ENCODE results near the gene JTB.

The JTB gene

GRCh38 chr1:153953859-153954365, 23.6 kb downstream of the JTB start:
- DNase-seq (ENCODE audit: low read depth), result no peak

GRCh38 chr1:153951801-153952200, 25.7 kb downstream of the JTB start:
- DNase-seq (ENCODE audit: low read depth), result no peak

GRCh38 chr1:153951183-153951582, 26.3 kb downstream of the JTB start:
- no peak for DNase-seq (ENCODE audit: low read depth)

- DNase-seq (ENCODE audit: low read depth), result peak; percentile 66
Measured at GRCh38 chr1:153946622-153947241, 30.7 kb downstream of the JTB start, which contains the start of gene DENND4B. Gene DENND4B, minus strand, starts transcription at chr1:153946718. Its CDS starts 2,344 bp downstream, at chr1:153944374.

- DNase-seq (ENCODE audit: low read depth), result peak; percentile 44
Measured at GRCh38 chr1:153945795-153946621, 31.5 kb downstream of the JTB start.

- DNase-seq (ENCODE audit: low read depth), result peak; percentile 41
Measured at GRCh38 chr1:153945131-153945794, 32.2 kb downstream of the JTB start.

- no peak for DNase-seq (ENCODE audit: low read depth)
Measured at GRCh38 chr1:153944827-153945117, 32.7 kb downstream of the JTB start.

GRCh38 chr1:153944005-153944826, 33.3 kb downstream of the JTB start:
- no peak for DNase-seq (ENCODE audit: low read depth)

GRCh38 chr1:153942766-153943549, 34.5 kb downstream of the JTB start:
- no peak for DNase-seq (ENCODE audit: low read depth)

GRCh38 chr1:153941826-153942725, 35.4 kb downstream of the JTB start:
- DNase-seq (ENCODE audit: low read depth), result no peak

GRCh38 chr1:153940756-153941155, 36.7 kb downstream of the JTB start:
- DNase-seq (ENCODE audit: low read depth), result no peak

GRCh38 chr1:153939476-153939875, 38.0 kb downstream of the JTB start:
- DNase-seq (ENCODE audit: low read depth), result no peak

- no peak for DNase-seq (ENCODE audit: low read depth)
Measured at GRCh38 chr1:153938996-153939395, 38.5 kb downstream of the JTB start.

GRCh38 chr1:153937331-153937730, 40.1 kb downstream of the JTB start:
- DNase-seq (ENCODE audit: low read depth), result no peak

GRCh38 chr1:153936011-153936802, 41.3 kb downstream of the JTB start:
- no peak for DNase-seq (ENCODE audit: low read depth)

GRCh38 chr1:153934746-153935145, 42.7 kb downstream of the JTB start:
- no peak for DNase-seq (ENCODE audit: low read depth)

- DNase-seq (ENCODE audit: low read depth), result no peak
Measured at GRCh38 chr1:153933955-153934354, 43.5 kb downstream of the JTB start.

GRCh38 chr1:153933430-153933829, 44.0 kb downstream of the JTB start:
- no peak for DNase-seq (ENCODE audit: low read depth)
